Measurements from ENCODE around the gene UCKL1.

UCKL1 gene

GRCh38 chr20:63958964-63959698 is 2.9 kb upstream of the UCKL1 start:
- DNase-seq = no peak

GRCh38 chr20:63958471-63958870 is 2.3 kb upstream of the UCKL1 start:
- no peak for DNase-seq

- peak; percentile 19 for DNase-seq
Observed at GRCh38 chr20:63957690-63958441, 1.6 kb upstream of the UCKL1 start.

GRCh38 chr20:63957004-63957689 is 931 bp upstream of the UCKL1 start:
- peak; percentile 60 for DNase-seq

- no peak for DNase-seq
Observed at GRCh38 chr20:63956664-63957003, 418 bp upstream of the UCKL1 start.

GRCh38 chr20:63955281-63955826 is 862 bp downstream of the UCKL1 start:
- peak; percentile 43 for DNase-seq

- no peak for DNase-seq
Observed at GRCh38 chr20:63953764-63954429, 2.3 kb downstream of the UCKL1 start.

- no peak for DNase-seq
Observed at GRCh38 chr20:63952769-63953168, 3.4 kb downstream of the UCKL1 start.

- no peak for DNase-seq
Observed at GRCh38 chr20:63952210-63952535, 4.0 kb downstream of the UCKL1 start.

- DNase-seq = no peak
Observed at GRCh38 chr20:63951398-63952209, 4.6 kb downstream of the UCKL1 start.

- DNase-seq = no peak
Observed at GRCh38 chr20:63950701-63951397, 5.4 kb downstream of the UCKL1 start.

- DNase-seq = peak; percentile 33
Observed at GRCh38 chr20:63947638-63948456, 8.4 kb downstream of the UCKL1 start.

- DNase-seq = no peak
Observed at GRCh38 chr20:63946986-63947637, 9.1 kb downstream of the UCKL1 start.

GRCh38 chr20:63945921-63946920 is 10.0 kb downstream of the UCKL1 start:
- DNase-seq = no peak

GRCh38 chr20:63945031-63945658 is 11.1 kb downstream of the UCKL1 start:
- DNase-seq = no peak

- DNase-seq = no peak
Observed at GRCh38 chr20:63944078-63944941, 11.9 kb downstream of the UCKL1 start.

GRCh38 chr20:63943808-63944077 is 12.5 kb downstream of the UCKL1 start:
- no peak for DNase-seq

All from CD4-positive, alpha-beta T cell treated with Interleukin-21 for 1 hour (primary cell).